NCI-H1105 (cell line): ENCODE results near the gene PPARG.

ENCODE experiments used
- DNase-seq: peaks from one replicate; lab custom pipeline; 2025; lab: John Stamatoyannopoulos, UW

Gene PPARG

DNA sequence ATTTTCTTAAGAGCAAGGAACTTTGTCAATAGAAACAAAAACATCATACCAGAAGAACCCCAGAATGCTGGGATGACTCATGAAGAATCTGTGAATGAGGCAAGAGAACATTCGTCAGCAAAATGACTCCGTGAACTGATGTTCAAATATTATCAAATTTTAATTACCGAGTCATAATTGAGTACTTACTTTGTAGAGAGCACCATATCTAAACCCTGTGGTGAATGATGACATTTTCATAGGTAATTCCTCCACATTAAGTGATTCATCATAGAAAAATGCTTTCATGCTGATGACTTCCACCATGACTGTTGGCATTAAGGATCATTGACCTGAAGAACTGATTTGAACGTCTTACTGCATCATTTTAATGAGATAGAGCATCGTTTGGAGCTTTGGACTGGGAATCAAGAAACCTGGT lies 56.3 kb downstream of the PPARG start:
- DNase-seq: no peak

DNA sequence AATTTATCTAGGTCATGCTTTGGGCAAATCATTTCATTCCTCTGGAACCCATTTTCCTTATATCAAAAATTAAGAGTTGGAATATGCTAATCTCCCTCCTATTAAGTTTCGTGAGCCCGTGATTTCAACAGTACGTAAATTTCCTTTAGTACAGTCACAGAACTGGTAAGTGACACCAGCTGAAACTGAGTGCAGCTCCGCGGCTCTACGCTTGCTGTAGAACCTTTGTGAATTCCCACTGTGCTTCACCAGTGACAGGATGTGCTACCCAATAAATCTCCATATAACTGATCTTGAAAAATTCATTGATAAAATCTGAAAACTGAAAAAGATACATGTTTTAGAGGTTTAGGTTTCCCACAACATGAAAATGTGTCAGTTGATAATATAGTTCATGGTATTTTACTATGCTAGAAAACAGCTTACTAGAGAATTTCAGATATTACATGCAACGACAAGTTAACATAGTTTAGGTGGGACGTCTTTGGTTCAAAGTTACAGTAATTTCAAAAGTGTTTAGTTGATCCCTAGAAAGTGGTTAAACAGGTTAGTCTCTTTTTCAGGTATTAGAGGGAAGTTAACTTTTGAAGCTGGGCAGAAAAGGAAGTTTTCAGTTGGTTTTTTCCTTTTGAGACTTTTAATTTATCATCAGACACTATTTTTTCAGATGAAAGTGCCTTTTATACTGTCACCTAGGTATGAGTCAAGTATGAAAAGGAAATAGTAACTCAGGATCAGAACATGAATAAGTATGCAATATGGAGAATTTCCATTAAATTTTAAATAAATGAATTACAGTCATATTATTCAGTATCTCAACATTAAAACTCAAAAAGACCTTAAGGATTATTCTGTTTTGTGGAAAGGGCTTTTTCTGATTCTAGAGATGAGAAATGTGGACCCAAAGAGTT lies 57.0 kb downstream of the PPARG start:
- DNase-seq: no peak

GRCh38 chr3:12347301-12347700 lies 58.4 kb downstream of the PPARG start:
- DNase-seq: no peak

GRCh38 chr3:12349895-12350811 lies 61.3 kb downstream of the PPARG start:
- no peak for DNase-seq

- DNase-seq: no peak
Measured at GRCh38 chr3:12351145-12351544, 62.3 kb downstream of the PPARG start.

DNA sequence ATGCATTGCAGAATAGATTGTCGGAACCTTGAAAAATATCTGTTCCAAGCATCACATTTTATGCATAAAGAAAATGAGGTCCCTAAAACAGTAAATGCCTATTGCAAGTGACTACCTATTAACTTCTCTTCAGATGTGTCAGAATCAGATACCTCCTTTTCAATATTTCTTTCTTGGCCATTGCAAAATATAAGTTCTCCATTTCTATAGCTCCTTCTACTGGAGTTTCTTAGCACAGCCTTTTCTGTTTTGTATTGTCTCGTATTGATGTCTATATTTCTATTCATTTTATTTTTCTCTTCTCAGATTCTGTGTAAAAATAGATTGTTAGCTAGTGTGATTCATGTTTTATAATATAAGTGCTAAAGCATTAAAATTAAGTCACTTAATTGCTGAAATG lies 63.4 kb downstream of the PPARG start:
- no peak for DNase-seq

DNA sequence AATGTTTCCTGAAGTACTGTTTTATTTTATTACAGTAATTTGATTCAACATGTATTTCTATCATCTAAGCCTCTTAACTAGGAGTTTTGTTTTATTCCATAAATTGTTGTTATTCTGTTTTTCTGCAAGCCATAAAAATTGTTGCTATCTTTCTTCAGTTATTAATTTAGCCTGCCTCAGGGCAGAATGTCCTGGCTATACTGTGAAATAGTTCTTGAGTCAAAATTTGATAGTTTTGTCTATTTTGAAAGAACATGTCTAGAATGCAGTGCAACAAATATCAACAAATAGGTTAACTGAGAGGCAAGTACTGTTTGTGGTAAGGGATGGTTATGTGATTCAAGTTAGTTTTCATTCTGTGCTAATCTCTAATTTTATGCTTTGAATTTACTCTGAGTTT lies 63.9 kb downstream of the PPARG start:
- DNase-seq: no peak

DNA sequence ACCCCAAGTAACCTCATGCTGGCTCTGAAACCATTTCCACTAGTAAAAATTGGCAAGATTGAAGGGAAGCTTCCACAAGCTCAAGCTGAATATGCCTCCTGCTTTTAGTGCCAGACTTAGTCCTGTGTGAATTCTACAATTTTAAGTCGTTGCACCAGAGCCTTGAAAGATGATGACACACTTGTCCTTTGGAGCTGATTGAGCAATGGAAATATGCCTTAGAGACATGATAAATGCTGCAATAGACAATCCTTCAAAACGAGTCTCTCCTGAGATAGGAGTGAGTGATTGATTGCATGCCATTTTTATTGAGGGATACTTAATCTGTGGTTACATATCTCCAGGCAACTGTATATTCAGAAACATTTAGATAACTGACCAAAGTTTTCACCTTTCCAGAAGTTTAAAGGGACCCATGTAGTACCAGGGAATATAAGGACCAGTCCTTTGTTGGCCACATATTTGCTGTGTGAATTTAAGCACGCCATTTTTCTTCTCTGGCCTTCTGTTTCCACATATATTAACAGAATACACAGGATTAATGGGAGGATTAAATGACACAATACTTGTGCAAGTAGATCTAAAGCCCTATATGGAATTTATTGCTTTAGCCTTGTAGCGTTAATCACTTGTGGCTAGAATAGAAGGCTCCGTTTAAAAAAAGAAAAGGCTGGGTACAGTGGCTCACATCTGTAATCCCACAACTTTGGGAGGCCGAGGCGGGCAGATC lies 65.1 kb downstream of the PPARG start:
- no peak for DNase-seq

- no peak for DNase-seq
Measured at GRCh38 chr3:12356175-12356574, 67.3 kb downstream of the PPARG start.

DNA sequence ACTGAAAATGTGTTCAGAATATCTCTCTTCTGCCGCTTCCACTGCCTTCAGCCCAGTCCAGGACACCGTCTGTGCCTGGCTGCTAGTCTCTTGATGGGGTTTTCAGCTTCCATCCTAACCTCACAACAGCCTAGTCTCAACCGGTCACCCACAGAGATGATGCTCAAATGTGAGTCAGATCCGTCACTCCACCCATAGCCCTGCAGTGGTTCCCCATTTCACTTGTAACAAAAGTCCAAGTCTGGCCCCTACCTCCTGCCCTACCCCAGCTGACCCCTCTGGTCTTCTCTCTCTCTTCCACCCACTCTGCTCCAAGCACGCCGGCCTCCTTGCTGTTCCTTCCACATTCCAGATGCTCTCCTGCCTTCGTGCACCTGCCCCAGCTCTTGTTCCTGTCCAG lies 68.1 kb downstream of the PPARG start:
- DNase-seq: no peak

DNA sequence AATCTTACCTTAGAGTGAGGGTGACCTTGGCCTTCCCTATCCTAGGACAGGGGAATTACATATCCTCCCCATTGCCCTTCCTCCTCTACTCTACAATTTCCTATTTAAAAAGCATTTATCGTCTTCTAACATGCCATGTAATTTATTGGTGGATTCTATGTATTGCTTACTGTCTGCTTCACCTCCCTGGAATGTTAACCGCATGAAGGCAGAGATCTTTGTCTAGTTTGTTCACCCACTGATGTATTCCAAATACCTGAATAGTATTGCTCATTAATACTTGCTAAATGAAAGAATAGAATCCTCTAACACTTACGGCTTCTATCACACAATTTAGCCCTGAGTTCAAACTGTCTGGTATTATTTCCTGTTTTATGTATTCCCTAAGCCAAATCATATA lies 68.6 kb downstream of the PPARG start:
- no peak for DNase-seq

GRCh38 chr3:12363397-12364195 lies 74.7 kb downstream of the PPARG start:
- DNase-seq: no peak

DNA sequence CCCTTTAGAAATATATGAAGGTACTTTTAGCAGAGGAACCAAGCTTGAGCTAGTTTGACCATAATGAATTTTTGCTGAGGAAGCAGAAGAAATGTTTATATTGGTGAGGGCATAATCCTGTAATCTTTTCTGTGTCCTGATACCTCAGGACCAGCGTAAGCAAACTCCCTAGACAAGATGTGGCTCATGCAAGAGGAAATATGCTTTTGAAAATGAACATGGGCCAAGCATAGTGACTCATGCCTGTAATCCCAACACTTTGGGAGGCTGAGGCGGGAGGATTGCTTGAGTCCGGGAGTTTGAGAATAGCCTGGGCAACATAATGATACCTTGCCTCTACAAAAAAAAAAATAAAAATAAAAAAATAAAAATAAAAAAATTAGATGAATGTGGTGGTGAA lies 78.5 kb downstream of the PPARG start:
- DNase-seq: no peak

GRCh38 chr3:12369029-12369428 lies 80.2 kb downstream of the PPARG start:
- DNase-seq: no peak

DNA sequence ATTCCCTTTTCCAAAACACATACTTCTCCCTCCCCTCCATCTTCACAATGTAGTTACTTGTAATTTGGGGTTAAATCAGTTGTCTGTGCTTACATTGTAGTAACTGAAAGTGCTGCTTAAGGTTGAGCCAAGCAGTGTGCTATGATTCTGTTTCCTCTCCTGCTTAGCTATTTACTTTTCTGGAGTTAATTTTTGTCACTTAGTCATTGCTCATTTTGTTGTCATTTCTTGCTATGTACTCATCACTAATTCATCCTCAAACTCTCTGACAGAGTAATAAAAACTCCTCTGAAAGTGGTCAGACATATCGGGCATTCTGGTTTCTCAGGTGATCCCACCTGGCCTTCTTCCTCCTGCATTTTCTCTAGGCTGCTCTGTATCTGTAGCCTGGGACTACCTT lies 80.7 kb downstream of the PPARG start:
- no peak for DNase-seq

DNA sequence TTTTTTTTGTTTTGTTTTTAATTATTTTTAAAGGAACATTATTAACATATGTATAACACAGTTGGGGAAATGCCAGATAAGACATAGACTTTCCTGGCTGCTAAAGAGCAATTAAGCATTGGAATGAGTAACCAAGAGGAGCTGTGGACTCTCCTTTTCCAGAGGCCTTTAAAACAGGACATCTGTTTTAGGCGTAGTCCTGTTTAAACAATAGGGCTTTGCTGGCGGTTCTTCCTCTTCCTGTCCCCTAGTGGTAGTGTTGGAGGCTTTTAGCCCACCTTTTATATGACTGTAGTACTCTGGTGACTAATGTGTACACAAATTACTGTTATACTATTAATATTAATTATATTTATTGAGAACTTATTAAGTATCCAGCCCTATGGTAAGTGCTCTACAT lies 81.9 kb downstream of the PPARG start:
- DNase-seq: no peak

DNA sequence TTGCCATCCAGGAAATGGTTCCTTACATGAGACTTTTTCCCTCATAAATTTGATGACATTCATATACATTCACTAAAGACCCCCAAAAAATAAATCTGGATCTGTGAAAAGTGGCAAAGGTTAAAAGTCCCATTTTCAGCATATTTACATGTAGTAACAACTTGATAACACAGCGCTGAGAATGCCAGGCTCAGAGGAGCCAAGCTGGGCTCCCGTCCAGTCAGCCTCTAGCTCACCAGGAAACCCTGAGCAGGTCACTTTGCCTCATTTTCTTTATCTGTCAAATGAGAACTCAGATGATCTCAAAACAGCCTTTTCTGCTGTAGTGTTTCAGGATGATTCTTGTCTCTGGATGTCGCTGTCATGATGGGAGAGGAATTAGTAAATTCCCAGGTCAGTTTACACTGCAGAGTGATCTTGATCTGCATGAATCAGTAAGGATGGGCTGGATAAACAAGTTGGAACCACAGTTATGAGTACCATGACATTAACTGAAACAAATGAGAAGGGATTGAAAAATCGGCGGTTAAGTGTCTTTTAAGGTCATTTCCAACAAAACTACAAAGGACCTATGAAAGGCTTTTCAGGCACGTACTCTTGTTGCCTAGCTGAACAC lies 82.8 kb downstream of the PPARG start:
- DNase-seq: no peak

- DNase-seq: no peak
Measured at GRCh38 chr3:12372741-12373280, 83.9 kb downstream of the PPARG start.

GRCh38 chr3:12375572-12375971 lies 86.7 kb downstream of the PPARG start:
- no peak for DNase-seq

- no peak for DNase-seq
Measured at GRCh38 chr3:12379640-12380429, 91.0 kb downstream of the PPARG start.
